K562 (cell line): ENCODE measurements around the gene GIGYF1. TPM values are rescaled to one million over a fixed set of nuclear protein-coding genes. Genes with fewer than 3 reads are reported as not detected.

Experiments used
- ATF3 ChIP-seq, 2 experiments: fragments of 450-650 bp in 1 of 2; sonication (generic) in 1 of 2; formaldehyde crosslinking in 1 of 2; IDR thresholded peaks in 1 of 2; conservative IDR thresholded peaks in 1 of 2; 2 replicates each; pipeline versions ENCODE4 v1.6.1 to v1.8.1; 2016 to 2023; ENCODE audit warnings: mild to moderate bottlenecking in 2 of 2, moderate library complexity in 2 of 2, inconsistent platforms in 1 of 2, missing genetic modification reagents in 1 of 2
- ATF6 ChIP-seq: sonication (generic); formaldehyde crosslinking; IDR thresholded peaks from 2 replicates; pipeline ENCODE4 v1.4.0; 2020; ENCODE audit warnings: mild to moderate bottlenecking, missing genetic modification reagents
- BRCA1 ChIP-seq, 2 experiments: fragments of 450-650 bp in 1 of 2; sonication (generic) in 1 of 2; formaldehyde crosslinking in 1 of 2; IDR thresholded peaks; 2 replicates each; pipeline versions ENCODE4 v1.5.0 to v1.6.1; 2017 to 2020; ENCODE audit warnings: mild to moderate bottlenecking in 1 of 2, missing genetic modification reagents in 1 of 2
- BRF1 ChIP-seq: IDR thresholded peaks from 3 replicates; pipeline ENCODE4 v1.6.1; 2011; ENCODE audit warnings: borderline replicate concordance, mild to moderate bottlenecking; ENCODE audit not compliant: insufficient read length; ENCODE audit errors: extremely low read depth
- CBX5 ChIP-seq: IDR thresholded peaks from 2 replicates; pipeline ENCODE4 v1.6.1; 2014; ENCODE audit warnings: low read depth, borderline replicate concordance
- DIDO1 ChIP-seq: fragments of 450-650 bp; IDR thresholded peaks from 2 replicates; pipeline ENCODE4 v1.6.1; 2016; ENCODE audit warnings: low read depth, missing biosample characterization, missing genetic modification characterization
- DLX4 ChIP-seq: fragments of 250-450 bp; sonication (Bioruptor Pico); IDR thresholded peaks from 2 replicates; pipeline ENCODE4 v1.6.1; 2021; ENCODE audit warnings: mild to moderate bottlenecking
- EHMT2 ChIP-seq: fragments of 450-650 bp; IDR thresholded peaks from 2 replicates; pipeline ENCODE4 v1.6.1; 2018; ENCODE audit warnings: antibody characterized with exemption
- ETV5 ChIP-seq: sonication (generic); formaldehyde crosslinking; IDR thresholded peaks from 2 replicates; pipeline ENCODE4 v1.4.0; 2020; ENCODE audit warnings: low read depth, mild to moderate bottlenecking, missing genetic modification reagents
- HDAC8 ChIP-seq: fragments of 450-650 bp; IDR thresholded peaks from 2 replicates; pipeline ENCODE4 v1.6.1; 2016; ENCODE audit warnings: mild to moderate bottlenecking, missing genetic modification characterization, moderate library complexity, missing compliant biosample characterization
- MYBL2 ChIP-seq, 2 experiments: fragments of 450-650 bp in 1 of 2; sonication (generic) in 1 of 2; formaldehyde crosslinking in 1 of 2; IDR thresholded peaks; 2 replicates each; pipeline versions ENCODE4 v1.6.1 to v1.8.1; 2017 to 2022; ENCODE audit warnings: borderline replicate concordance in 1 of 2, inconsistent platforms in 1 of 2, low read depth in 1 of 2, mild to moderate bottlenecking in 1 of 2, missing genetic modification reagents in 1 of 2, moderate library complexity in 1 of 2
- NCOA4 ChIP-seq: fragments of 450-650 bp; IDR thresholded peaks from 2 replicates; pipeline ENCODE4 v1.6.1; 2018; ENCODE audit warnings: mild to moderate bottlenecking; ENCODE audit not compliant: partially characterized antibody
- NR0B1 ChIP-seq: fragments of 450-650 bp; IDR thresholded peaks from one replicate; pipeline ENCODE4 v1.6.1; 2018; ENCODE audit warnings: mild to moderate bottlenecking, moderate library complexity; ENCODE audit not compliant: partially characterized antibody
- NR2F6 ChIP-seq: fragments of 450-650 bp; formaldehyde crosslinking; IDR thresholded peaks from 2 replicates; pipeline ENCODE4 v1.4.0; 2020; ENCODE audit warnings: mild to moderate bottlenecking
- PHF21A ChIP-seq: fragments of 450-650 bp; IDR thresholded peaks from 2 replicates; pipeline ENCODE4 v1.6.1; 2017; ENCODE audit warnings: low read depth, borderline replicate concordance
- PTTG1 ChIP-seq: fragments of 450-650 bp; IDR thresholded peaks from 2 replicates; pipeline ENCODE4 v1.6.1; 2016; ENCODE audit warnings: low read depth, mild to moderate bottlenecking, missing genetic modification characterization, missing compliant biosample characterization
- RUNX1 ChIP-seq: sonication (generic); IDR thresholded peaks from 2 replicates; pipeline ENCODE4 v1.6.1; 2016; ENCODE audit warnings: antibody characterized with exemption, low read depth
- SMAD3 ChIP-seq: fragments of 450-650 bp; formaldehyde crosslinking; conservative IDR thresholded peaks from 2 replicates; pipeline ENCODE4 v1.4.0; 2020; ENCODE audit warnings: mild to moderate bottlenecking
- SRSF1 ChIP-seq: fragments of 200-400 bp; formaldehyde crosslinking; IDR thresholded peaks from 2 replicates; pipeline ENCODE4 v1.6.1; 2017; ENCODE audit warnings: mild to moderate bottlenecking, low read depth, low read length, moderate library complexity
- TCFL5 ChIP-seq: fragments of 250-450 bp; sonication (Bioruptor Pico); conservative IDR thresholded peaks from 2 replicates; pipeline ENCODE4 v1.6.1; 2021; ENCODE audit warnings: mild to moderate bottlenecking, moderate library complexity, matching md5 sums
- ZBTB2 ChIP-seq: fragments of 450-650 bp; IDR thresholded peaks from 2 replicates; pipeline ENCODE4 v1.6.1; 2016; ENCODE audit warnings: antibody characterized with exemption
- ZC3H11A ChIP-seq: IDR thresholded peaks from 2 replicates; pipeline ENCODE4 v1.6.1; 2012; ENCODE audit warnings: low read depth, low read length, improper control_type of control experiment
- ZNF785 ChIP-seq: fragments of 250-450 bp; sonication (Bioruptor Pico); IDR thresholded peaks from 2 replicates; pipeline ENCODE4 v1.4.0; 2020; ENCODE audit warnings: mild to moderate bottlenecking
- polyA plus RNA-seq, 8 experiments: library from polyadenylated mRNA; depleted of rRNA in 4 of 8; stranded (reverse) in 5 of 8; unstranded in 3 of 8; fragments of >200 nt; fragmentation: Nextera tagmentation in 2 of 8; fragmentation: Illumina TruSeq in 1 of 8; extraction: Ambion mirVana in 2 of 8; extraction: Trizol in 1 of 8; gene quantifications; 2 replicates each; pipeline versions ENCODE4 v1.2.1 to v1.2.3, GENCODE V29; 2011 to 2014; ENCODE audit warnings: inconsistent platforms in 1 of 8, missing spikeins in 1 of 8
- total RNA-seq, 7 experiments: library from RNA; depleted of rRNA in 6 of 7; stranded (reverse); fragments of >200 nt in 6 of 7; fragmentation: Illumina TruSeq in 2 of 7; extraction: Trizol in 2 of 7; gene quantifications; 2 replicates each; pipeline versions ENCODE4 v1.2.1 to v1.2.3, GENCODE V29; 2011 to 2021; ENCODE audit warnings: low replicate concordance in 1 of 7

The GIGYF1 gene
- total and polyA plus RNA-seq, 9 of the 15 experiments (the other 6 are each of a cell fraction or from before 2014, with no cell fraction given) = 0.56 to 76.2 (median 16.8) TPM

- TF ChIP-seq CBX5 (0 out of 2 replicates have a peak, but pooled peaks have one; percentile 9), HDAC8 (no peak), ZC3H11A (peak; percentile 25; the same call in 1 of the 2 replicates), BRF1 (no peak), ZNF785 (no peak), DLX4 (no peak), SMAD3 (CRISPR knock-in tag) (peak; percentile 73; the same call in 1 of the 2 replicates), PTTG1 (no peak), TCFL5 (no peak), EHMT2 (no peak), NCOA4 (no peak), DIDO1 (tag) (no peak), ATF6 (CRISPR knock-in tag) (no peak), ATF3 (IDR thresholded peaks at IDR 0.05) (no peak), ATF3 (CRISPR knock-in tag; conservative IDR thresholded peaks at IDR 0.05) (no peak), ZBTB2 (peak; percentile 42; the same call in 1 of the 2 replicates), SRSF1 (no peak), MYBL2 (IDR thresholded peaks at IDR 0.05; ENCODE audit: low read depth) (no peak), MYBL2 (CRISPR knock-in tag; IDR thresholded peaks at IDR 0.05; ENCODE audit: borderline replicate concordance) (no peak), BRCA1 (IDR thresholded peaks at IDR 0.05) (no peak), BRCA1 (CRISPR knock-in tag; IDR thresholded peaks at IDR 0.05) (no peak), NR0B1 (no peak), ETV5 (CRISPR knock-in tag) (no peak), PHF21A (no peak), NR2F6 (CRISPR knock-in tag) (no peak), RUNX1 (peak; percentile 82)
These were observed 52.6 kb downstream of the GIGYF1 start, which contains the start of gene TFR2 (continued) for GRCh38 chr7:100641463-100641859.
